DOHH2 (cell line): Measurements from ENCODE around the gene FAM181B.

Experiments
- CTCF ChIP-seq: fragments of 200-600 bp; sonication (generic); IDR thresholded peaks from one replicate; pipeline ENCODE4 v1.5.1; 2014; ENCODE audit warnings: antibody characterized with exemption, mild to moderate bottlenecking, low read depth, low read length; ENCODE audit not compliant: poor library complexity, severe bottlenecking
- EZH2phosphoT487 ChIP-seq: fragments of 200-600 bp; sonication (generic); IDR thresholded peaks from 2 replicates; pipeline ENCODE4 v1.6.1; 2017; ENCODE audit warnings: borderline replicate concordance, mild to moderate bottlenecking, antibody characterized with exemption, low read length, moderate library complexity, mixed read lengths

DNA sequence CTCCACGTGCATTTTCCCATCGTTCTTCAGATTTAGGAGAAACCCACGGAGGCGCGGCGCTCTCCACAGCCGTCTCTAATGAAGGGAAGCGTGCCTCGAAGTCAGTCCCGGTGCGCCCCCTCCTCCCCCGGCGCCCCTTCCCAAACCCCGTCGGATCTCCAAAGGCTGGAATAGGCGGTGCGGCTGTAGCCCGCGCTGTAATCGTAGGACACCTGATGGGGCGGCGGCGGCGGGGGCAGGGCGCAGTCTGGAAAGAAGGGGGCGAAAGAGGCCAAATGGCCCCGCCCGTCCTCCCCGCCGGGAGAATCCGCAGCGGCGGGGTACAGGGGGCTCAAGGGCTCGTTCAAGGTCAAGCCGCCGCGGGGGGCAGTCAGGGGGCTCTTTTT, 1.3 kb downstream of the FAM181B start:
- TF ChIP-seq CTCF, result no peak
- TF ChIP-seq EZH2phosphoT487, result no peak
